H9 (cell line): ENCODE results near the gene ME3. TPM values are rescaled to one million over a fixed set of nuclear protein-coding genes. Genes with fewer than 3 reads are reported as not detected.

ENCODE experiments used
- DNase-seq: peaks from one replicate; pipeline ENCODE4 v3.0.0-alpha.2; 2017
- H2AFZ ChIP-seq: one replicate; pipeline ENCODE4 v1.6.1; 2013; ENCODE audit warnings: mild to moderate bottlenecking, low read length, control low read depth, moderate library complexity
- H2AK5ac ChIP-seq: 2 replicates; pipeline ENCODE4 v1.6.1; 2013; ENCODE audit warnings: low read length, control low read depth, mixed read lengths; ENCODE audit not compliant: insufficient read length
- H2BK120ac ChIP-seq: one replicate; pipeline ENCODE4 v1.6.1; 2013; ENCODE audit warnings: low read depth, mild to moderate bottlenecking, low read length, control low read depth, inconsistent platforms; ENCODE audit not compliant: poor library complexity, severe bottlenecking
- H2BK12ac ChIP-seq: 2 replicates; pipeline ENCODE4 v1.6.1; 2013; ENCODE audit warnings: low read length, control low read depth, mixed read lengths, low read depth; ENCODE audit not compliant: insufficient read length
- H2BK15ac ChIP-seq: 2 replicates; pipeline ENCODE4 v1.6.1; 2013; ENCODE audit warnings: low read depth, low read length, control low read depth
- H2BK20ac ChIP-seq: one replicate; pipeline ENCODE4 v1.6.1; 2013; ENCODE audit warnings: low read depth, mild to moderate bottlenecking, low read length, control low read depth, inconsistent platforms; ENCODE audit not compliant: poor library complexity, severe bottlenecking
- H2BK5ac ChIP-seq: 2 replicates; pipeline ENCODE4 v1.6.1; 2013; ENCODE audit warnings: low read length, control low read depth, mixed read lengths; ENCODE audit not compliant: insufficient read length
- H3K14ac ChIP-seq: 2 replicates; pipeline ENCODE4 v1.6.1; 2013; ENCODE audit warnings: low read length, control low read depth; ENCODE audit not compliant: insufficient read depth
- H3K18ac ChIP-seq: 2 replicates; pipeline ENCODE4 v1.6.1; 2013; ENCODE audit warnings: low read depth, mild to moderate bottlenecking, mixed read lengths, low read length, control low read depth; ENCODE audit not compliant: insufficient read length
- H3K23ac ChIP-seq: 2 replicates; pipeline ENCODE4 v1.6.1; 2013; ENCODE audit warnings: low read length, control low read depth, mixed read lengths, low read depth; ENCODE audit not compliant: insufficient read length
- H3K23me2 ChIP-seq: 2 replicates; pipeline ENCODE4 v1.6.1; 2013; ENCODE audit warnings: low read depth, mild to moderate bottlenecking, mixed read lengths, low read length, control low read depth; ENCODE audit not compliant: insufficient read length, poor library complexity, severe bottlenecking
- H3K27ac ChIP-seq: 2 replicates; pipeline ENCODE4 v1.5.1; 2013; ENCODE audit warnings: low read length, control low read depth, mixed read lengths, low read depth; ENCODE audit not compliant: insufficient read length
- H3K27me3 ChIP-seq: 2 replicates; pipeline ENCODE4 v1.6.1; 2013; ENCODE audit warnings: low read length, control low read depth, inconsistent platforms; ENCODE audit not compliant: insufficient read depth
- H3K4ac ChIP-seq: 2 replicates; pipeline ENCODE4 v1.6.1; 2013; ENCODE audit warnings: low read depth, mild to moderate bottlenecking, control low read depth, inconsistent platforms, low read length, moderate library complexity
- H3K4me1 ChIP-seq: 2 replicates; pipeline ENCODE4 v1.6.1; 2013; ENCODE audit warnings: low read length, control low read depth, inconsistent platforms; ENCODE audit not compliant: insufficient read depth
- H3K4me2 ChIP-seq: 2 replicates; pipeline ENCODE4 v1.6.1; 2013; ENCODE audit warnings: low read length, control low read depth, mixed read lengths; ENCODE audit not compliant: insufficient read length, insufficient read depth
- H3K56ac ChIP-seq: 2 replicates; pipeline ENCODE4 v1.6.1; 2013; ENCODE audit warnings: low read depth, mild to moderate bottlenecking, mixed read lengths, low read length, control low read depth; ENCODE audit not compliant: insufficient read length
- H3K79me1 ChIP-seq: 2 replicates; pipeline ENCODE4 v1.6.1; 2013; ENCODE audit warnings: low read depth, mild to moderate bottlenecking, moderate library complexity, low read length, control low read depth, inconsistent platforms; ENCODE audit not compliant: insufficient read depth, poor library complexity, severe bottlenecking
- H3K79me2 ChIP-seq: 2 replicates; pipeline ENCODE4 v1.6.1; 2013; ENCODE audit warnings: low read length, control low read depth, inconsistent platforms; ENCODE audit not compliant: insufficient read depth
- H3K9ac ChIP-seq: 2 replicates; pipeline ENCODE4 v1.6.1; 2013; ENCODE audit warnings: low read length, control low read depth, mixed read lengths; ENCODE audit not compliant: insufficient read length; ENCODE audit errors: extremely low read depth
- H3K9me3 ChIP-seq: one replicate; pipeline ENCODE4 v1.6.1; 2013; ENCODE audit warnings: low read depth, low read length, inconsistent platforms; ENCODE audit not compliant: control insufficient read depth
- H3T11ph ChIP-seq: one replicate; pipeline ENCODE4 v1.6.1; 2013; ENCODE audit warnings: mild to moderate bottlenecking, low read length, control low read depth, inconsistent platforms
- H4K20me1 ChIP-seq: one replicate; pipeline ENCODE4 v1.6.1; 2013; ENCODE audit not compliant: control insufficient read depth, insufficient read length, insufficient read depth
- H4K5ac ChIP-seq: 2 replicates; pipeline ENCODE4 v1.6.1; 2013; ENCODE audit warnings: low read depth, mild to moderate bottlenecking, mixed read lengths, low read length, control low read depth; ENCODE audit not compliant: insufficient read length
- H4K8ac ChIP-seq: replicated peaks from 2 replicates; pipeline ENCODE4 v1.6.1; 2013; ENCODE audit warnings: low read length, control low read depth, mixed read lengths, low read depth; ENCODE audit not compliant: insufficient read length
- H4K91ac ChIP-seq: 2 replicates; pipeline ENCODE4 v1.6.1; 2013; ENCODE audit warnings: low read depth, mild to moderate bottlenecking, moderate library complexity, mixed read lengths, low read length, control low read depth; ENCODE audit not compliant: insufficient read length
- H3K27ac Mint-ChIP-seq, 3 experiments: 2 replicates in 2 of 3; 3 replicates in 1 of 3; pipeline ENCODE4 v1.8.0; 2020 to 2021; ENCODE audit warnings: mixed read lengths in 3 of 3, mild to moderate bottlenecking in 1 of 3, moderate library complexity in 1 of 3
- H3K27me3 Mint-ChIP-seq: 2 replicates; pipeline ENCODE4 v1.8.0; 2021; ENCODE audit warnings: low read depth, mild to moderate bottlenecking, moderate library complexity, mixed read lengths
- H3K36me3 Mint-ChIP-seq, 3 experiments: 2 replicates in 2 of 3; 3 replicates in 1 of 3; pipeline ENCODE4 v1.8.0; 2020 to 2021; ENCODE audit warnings: low read depth in 3 of 3, mixed read lengths in 3 of 3; ENCODE audit not compliant: insufficient read depth in 1 of 3
- H3K4me1 Mint-ChIP-seq, 2 experiments: 2 replicates each; pipeline ENCODE4 v1.8.0; 2020; ENCODE audit warnings: mixed read lengths in 2 of 2
- H3K4me3 Mint-ChIP-seq, 2 experiments: 2 replicates in 1 of 2; 3 replicates in 1 of 2; pipeline ENCODE4 v1.8.0; 2020 to 2021; ENCODE audit warnings: mild to moderate bottlenecking in 2 of 2, mixed read lengths in 2 of 2, moderate library complexity in 1 of 2
- H3K9me3 Mint-ChIP-seq, 2 experiments: 2 replicates in 1 of 2; 3 replicates in 1 of 2; pipeline ENCODE4 v1.8.0; 2020; ENCODE audit warnings: mild to moderate bottlenecking in 2 of 2, mixed read lengths in 2 of 2, moderate library complexity in 1 of 2
- WGBS: extraction: QIAGEN DNeasy Blood & Tissue Kit; methylation state at CpG from one replicate; pipeline ENCODE4 v1.1.7; 2013; ENCODE audit warnings: missing lambda C conversion rate, low lambda C conversion rate, mixed read lengths; ENCODE audit not compliant: insufficient read length; ENCODE audit errors: extremely low coverage; 5-methylcytosine and 5-hydroxymethylcytosine counted together
- total RNA-seq: library from RNA; stranded (reverse); gene quantifications from 2 replicates; pipeline ENCODE4 v1.2.1, GENCODE V29; 2021
- TF ChIP-seq, protein P1 (sequence below): fragments of 200-600 bp; sonication (generic); conservative IDR thresholded peaks from 3 replicates; pipeline ENCODE4 v1.8.0; 2021; ENCODE audit warnings: antibody characterized with exemption, mild to moderate bottlenecking

ME3 gene
- total RNA-seq, 1 experiment from 2014 or later: 2.8 TPM

DNA sequence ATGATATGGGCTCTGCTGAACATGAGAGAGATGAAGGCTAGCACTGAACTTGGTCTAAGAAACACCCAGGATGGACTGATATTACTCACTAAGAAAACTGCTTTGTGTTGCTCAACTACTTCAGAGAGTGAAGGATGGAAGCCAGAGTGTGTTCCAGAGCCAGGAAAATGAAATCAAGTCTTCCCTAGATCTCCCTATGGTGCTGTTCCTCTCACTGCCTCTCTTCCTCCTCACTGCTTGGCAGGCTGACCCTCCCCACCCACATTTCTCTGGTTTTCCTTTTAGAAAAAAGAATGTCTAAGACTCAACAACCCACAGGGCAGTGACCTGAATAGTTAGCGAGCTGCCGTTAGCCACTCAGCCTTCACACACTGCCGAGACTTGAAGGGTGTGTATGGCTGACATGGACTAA, 232.1 kb downstream of the ME3 start:
- H2BK15ac ChIP-seq: no peak overlapping the region
- no CpG with 5 or more reads among the region's 3 CpGs for WGBS
- no peak overlapping the region for H2BK12ac ChIP-seq

More for the DNA sequence above, 232.1 kb downstream of the ME3 start:
- Histone ChIP-seq H3K27me3 (no peaks in the 10 kb centered on the region), H3K9me3 (no peaks in the 10 kb centered on the region), H3K23ac (no peak overlapping the region), H4K8ac (no peak overlapping the region), H3K56ac (no peak overlapping the region), H2BK120ac (no peak overlapping the region), H3K27ac (no peak overlapping the region), H3K4me2 (no peak overlapping the region), H4K91ac (no peak overlapping the region), H3K4ac (no peak overlapping the region), H3K23me2 (no peaks in the 10 kb centered on the region), H3K18ac (no peak overlapping the region), H4K20me1 (no peaks in the 10 kb centered on the region), H3K4me1 (no peaks in the 10 kb centered on the region), H3K79me1 (no peaks in the 10 kb centered on the region), H2AFZ (no peak overlapping the region), H2BK5ac (no peak overlapping the region), H3K79me2 (no peaks in the 10 kb centered on the region), H2BK20ac (no peak overlapping the region), H2AK5ac (no peak overlapping the region), H3K14ac (no peak overlapping the region), H4K5ac (no peak overlapping the region), H3T11ph (no peak overlapping the region), H3K9ac (no peak overlapping the region)
- DNase-seq: no peak
- no peaks in the 10 kb centered on the region for H3K4me1 Mint-ChIP-seq
- no peaks in the 10 kb centered on the region for H3K27me3 Mint-ChIP-seq
- H3K36me3 Mint-ChIP-seq: no peaks in the 10 kb centered on the region
- TF ChIP-seq, protein P1, sequence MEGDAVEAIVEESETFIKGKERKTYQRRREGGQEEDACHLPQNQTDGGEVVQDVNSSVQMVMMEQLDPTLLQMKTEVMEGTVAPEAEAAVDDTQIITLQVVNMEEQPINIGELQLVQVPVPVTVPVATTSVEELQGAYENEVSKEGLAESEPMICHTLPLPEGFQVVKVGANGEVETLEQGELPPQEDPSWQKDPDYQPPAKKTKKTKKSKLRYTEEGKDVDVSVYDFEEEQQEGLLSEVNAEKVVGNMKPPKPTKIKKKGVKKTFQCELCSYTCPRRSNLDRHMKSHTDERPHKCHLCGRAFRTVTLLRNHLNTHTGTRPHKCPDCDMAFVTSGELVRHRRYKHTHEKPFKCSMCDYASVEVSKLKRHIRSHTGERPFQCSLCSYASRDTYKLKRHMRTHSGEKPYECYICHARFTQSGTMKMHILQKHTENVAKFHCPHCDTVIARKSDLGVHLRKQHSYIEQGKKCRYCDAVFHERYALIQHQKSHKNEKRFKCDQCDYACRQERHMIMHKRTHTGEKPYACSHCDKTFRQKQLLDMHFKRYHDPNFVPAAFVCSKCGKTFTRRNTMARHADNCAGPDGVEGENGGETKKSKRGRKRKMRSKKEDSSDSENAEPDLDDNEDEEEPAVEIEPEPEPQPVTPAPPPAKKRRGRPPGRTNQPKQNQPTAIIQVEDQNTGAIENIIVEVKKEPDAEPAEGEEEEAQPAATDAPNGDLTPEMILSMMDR: no peak
- no peak overlapping the region for H3K27ac Mint-ChIP-seq
- H3K9me3 Mint-ChIP-seq: no peaks in the 10 kb centered on the region
- H3K4me3 Mint-ChIP-seq: no peak overlapping the region
